Activated T-cell treated with anti-CD3 and anti-CD28 coated beads, Interleukin-2, amount 50 U/mL, for 1 hour (primary cell): ENCODE data around the gene MCTP2.

Experiments used
- DNase-seq: peaks from one replicate; pipeline ENCODE4 v3.0.0-alpha.2; 2020

The MCTP2 gene

DNA sequence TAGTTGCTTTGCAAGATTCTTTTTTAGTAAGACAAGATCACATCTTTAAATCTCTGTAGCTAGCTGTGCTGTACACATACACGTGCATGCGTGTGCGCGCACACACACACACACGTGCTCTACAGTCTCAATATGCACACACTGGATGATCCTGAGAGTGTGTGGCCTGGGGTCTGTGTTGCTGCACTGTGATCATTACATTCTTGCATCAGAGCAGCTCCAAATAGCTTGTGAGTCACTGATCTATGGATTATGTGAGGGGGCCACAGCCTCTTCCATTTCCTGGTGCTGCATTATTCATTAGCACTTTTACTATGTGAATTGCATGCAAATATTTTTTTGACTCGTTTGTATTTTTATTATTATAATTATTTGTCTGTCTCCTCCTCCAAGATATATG lies 34.6 kb downstream of the MCTP2 start:
- DNase-seq: no peak

DNA sequence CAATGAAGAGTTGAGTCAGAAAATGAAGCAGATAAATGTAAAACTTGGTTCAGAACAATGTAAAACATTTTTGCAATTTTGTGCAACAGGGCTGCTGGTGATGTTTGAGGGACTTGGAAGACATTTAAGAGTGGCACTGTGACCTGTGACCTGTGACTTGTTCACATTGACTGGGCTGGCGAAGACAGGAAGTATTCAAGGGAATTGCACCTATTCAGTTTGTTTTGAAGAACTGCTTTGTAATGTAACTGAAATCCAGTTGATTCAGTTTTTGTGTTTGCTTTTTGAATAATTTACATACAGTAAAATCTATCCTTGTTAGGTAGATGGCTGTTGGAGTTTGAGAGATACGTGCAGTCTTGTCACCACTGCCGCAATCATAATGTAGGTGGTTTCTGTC lies 35.4 kb downstream of the MCTP2 start:
- DNase-seq: no peak

DNA sequence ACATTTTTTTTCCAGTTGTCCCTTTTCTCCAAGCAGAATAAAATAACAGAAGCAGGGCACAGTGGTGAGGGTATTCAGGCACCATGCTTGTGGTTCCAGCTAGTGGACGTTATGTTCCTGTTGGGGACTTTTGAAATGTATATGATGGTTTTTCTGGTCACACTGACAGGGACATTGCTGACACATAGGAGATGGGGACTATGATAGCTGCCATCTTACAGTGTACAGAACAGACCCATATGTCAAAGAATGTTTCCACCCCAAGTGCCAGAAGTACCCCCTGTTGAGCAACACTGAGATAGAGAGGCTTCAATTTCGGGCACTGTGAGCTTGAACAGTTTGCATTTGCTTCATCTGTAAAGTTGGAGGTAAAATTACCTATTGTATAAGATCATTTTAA lies 38.6 kb downstream of the MCTP2 start:
- no peak for DNase-seq

DNA sequence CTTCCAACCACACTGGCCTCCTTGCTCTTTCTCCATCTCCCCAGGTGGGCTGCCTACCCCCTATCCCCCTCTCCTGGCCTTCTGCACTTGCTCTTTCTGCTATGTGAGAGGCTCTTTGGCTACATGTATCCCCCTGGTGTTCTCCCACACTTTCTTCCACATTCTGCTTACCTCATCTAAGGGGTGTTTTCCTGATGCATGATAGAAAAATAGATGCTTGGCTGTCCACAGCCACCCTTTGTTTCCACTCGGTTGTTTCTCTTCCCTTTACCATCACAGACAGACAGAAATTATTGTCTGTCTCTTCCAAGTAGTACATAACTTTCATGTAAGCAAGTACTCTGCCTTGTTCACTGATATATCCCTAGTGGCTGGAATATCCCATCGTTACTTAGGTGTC lies 39.2 kb downstream of the MCTP2 start:
- DNase-seq: no peak

DNA sequence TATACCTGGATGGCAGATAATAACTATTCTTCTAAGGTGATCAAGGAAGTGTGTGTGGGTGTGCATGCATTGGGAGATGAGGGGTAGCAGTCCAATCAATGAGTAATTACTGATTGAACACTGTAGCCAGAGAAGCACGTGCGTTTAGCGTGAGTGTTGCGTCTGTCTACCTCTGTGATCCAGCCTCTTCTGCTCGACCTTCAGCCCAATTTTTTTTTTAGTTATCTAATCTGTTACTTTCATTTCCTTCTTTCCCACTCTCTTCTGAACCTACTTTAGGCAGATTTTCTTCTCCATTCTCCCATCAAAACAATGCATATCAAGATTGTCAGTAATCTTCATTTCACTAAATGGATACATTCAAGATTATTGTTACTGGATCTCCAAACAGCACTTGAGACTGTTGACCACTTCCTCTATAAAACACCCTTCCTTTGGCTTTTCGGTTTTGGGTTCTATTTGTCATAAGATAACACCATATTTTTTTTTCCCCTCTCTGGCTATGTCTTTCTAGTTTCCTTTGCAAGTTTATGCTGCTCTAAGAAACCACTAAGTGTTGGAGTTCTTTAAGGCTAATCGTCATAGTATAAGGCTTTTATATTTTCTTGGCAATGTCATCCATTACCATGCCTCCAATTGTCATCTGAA lies 41.0 kb downstream of the MCTP2 start:
- DNase-seq: no peak

DNA sequence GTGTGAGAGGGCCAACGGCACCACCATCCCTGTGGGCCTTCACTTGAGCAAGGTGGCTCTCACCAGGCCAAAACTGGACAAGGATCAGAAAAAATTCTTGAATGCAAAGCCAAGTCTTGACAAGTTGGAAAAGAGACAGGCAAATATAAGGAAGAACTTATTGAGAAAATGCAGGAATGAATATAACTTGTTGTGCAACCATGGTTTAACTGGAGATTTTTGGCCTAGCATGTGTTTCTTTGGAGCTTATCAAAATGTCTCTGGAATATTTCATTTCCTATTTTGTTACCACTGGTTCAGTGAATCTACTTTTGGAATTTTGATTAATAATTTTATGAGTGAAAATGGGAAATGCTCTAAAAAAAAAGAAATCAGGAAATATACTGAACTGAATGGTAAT lies 42.5 kb downstream of the MCTP2 start:
- no peak for DNase-seq

DNA sequence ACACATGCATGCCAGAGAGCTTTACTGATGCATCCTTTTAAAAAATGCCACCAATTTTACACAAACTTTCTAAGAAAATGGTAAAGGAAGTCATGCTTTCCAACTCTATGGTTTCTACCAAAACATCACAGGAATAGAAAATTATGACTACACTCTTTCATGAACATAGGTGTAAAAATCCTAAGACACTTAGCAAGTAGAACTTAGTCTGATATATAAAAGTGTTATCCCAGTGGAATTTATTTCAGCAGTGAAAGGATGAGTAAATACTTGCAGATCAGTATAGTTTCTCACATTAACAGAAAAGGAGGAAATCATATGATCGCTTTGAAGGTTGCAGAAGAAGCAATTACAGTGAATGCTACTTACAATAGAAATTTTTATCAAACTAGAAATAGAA lies 43.4 kb downstream of the MCTP2 start:
- no peak for DNase-seq

DNA sequence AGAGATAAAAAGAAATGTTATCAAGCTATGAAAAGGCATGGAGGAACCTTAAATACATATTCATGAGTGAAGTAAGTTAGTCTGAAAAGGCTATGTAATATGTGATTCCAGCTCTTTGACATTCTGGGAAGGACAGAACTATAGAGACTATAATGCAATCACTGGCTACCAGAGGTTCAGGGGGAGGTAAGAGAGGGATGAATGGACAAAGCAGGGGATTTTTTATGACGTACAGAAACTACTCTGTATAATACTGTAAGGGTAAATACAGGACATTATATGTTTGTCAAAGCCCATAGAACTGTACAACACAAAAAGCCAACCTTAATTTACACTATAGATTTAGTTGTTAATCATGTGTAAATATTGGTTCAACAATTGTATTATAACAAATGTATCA lies 46.1 kb downstream of the MCTP2 start:
- no peak for DNase-seq

DNA sequence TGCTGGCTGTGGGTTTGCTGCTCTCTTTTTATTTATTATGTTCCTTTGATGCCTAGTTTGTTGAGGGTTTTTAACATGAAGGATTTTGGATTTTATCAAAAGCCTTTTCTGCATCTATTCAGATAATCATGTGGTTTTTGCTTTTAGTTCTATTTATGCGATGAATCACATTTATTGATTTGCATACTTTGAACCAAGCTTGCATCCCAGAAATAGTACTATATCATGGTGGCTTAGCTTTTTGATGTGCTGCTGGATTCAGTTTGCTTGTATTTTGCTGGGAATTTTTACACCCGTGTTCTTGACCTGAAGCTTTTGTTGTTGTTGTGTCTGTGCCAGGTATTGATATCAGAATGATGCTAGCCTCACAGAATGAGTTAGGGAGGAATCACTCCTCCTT lies 48.4 kb downstream of the MCTP2 start:
- DNase-seq: no peak

DNA sequence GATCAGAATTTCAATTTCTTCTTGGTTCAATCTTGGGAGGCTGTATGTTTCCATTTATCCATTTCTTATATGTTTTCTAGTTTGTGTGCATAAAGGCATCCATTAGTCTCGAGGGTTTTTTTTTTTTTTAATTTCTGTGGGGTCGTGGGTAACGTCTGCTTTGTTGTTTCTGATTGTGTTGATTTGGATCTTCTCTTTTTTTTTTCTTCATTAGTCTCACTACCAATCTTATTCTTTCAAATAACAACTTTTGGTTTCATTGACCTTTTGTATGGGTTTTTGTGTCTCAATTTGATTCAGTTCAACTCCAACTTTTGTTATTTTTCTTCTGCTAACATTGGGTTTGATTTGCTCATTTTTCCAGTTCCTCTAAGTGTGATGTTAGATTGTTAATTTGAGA lies 48.9 kb downstream of the MCTP2 start:
- no peak for DNase-seq

DNA sequence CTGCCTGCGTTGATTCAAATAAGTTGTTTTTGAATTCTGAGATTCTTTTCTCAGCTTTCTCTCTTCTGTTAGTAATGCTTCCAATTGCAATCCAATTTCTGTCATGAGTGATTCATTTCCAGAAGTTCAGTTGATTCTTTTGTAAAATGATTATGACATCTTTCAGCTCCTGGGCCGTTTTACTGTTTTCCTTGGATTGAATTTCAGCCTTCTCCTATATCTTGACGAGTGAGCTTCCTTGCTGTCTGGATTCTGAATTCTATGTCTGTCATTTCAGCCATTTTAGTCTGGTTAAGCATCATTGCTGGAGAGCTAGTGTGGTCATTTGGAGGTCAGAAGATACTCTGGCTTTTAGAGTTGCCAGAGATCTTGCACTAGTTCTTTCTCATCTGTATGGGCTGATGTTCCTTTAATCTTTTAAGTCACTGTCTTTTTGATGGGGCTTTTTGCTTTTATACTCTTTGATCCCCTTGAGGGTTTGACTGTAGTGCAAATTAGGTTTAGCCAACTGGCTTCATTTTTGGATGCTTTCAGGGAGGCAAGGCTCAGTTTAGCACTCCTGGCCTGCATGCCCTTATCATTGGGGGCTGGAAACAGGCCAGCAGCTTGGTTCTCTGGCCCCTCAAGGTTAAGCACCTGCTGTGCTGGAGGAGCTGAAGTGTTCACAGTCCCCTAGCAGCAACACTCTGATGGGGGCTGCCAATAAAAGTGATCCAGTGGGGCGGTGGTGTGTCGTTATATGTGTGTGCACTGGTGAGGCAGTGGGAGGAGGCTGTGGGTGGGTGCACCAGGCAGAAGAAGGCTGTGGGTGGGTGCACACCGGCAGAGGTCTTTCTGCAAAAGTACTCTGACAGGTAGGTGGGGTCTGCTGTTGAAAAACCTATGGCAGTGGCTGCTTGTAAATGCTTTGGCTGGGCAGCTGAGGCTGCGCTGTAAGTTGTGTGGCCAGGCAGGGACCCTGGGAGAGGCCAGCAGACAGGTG lies 51.2 kb downstream of the MCTP2 start:
- no peak for DNase-seq

DNA sequence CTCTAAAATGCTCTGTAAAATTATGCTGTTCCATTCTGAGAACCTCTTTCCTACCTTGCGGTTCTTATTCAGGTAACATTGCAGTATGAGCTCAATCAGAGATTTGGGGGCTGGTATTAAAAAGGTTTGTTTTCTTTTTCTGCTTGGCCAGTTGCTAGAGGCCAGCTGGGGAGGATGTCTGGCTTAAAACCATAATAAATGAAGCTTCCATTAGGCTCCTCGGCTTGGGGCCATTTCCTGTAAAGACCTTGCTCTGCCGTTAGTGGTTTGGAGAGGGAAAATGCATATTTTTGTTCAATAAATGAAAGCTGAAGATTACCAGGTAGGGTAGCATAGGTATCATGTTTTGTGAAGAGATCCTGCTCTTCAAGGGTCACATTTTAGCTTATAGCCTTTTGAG lies 55.2 kb downstream of the MCTP2 start:
- DNase-seq: no peak

DNA sequence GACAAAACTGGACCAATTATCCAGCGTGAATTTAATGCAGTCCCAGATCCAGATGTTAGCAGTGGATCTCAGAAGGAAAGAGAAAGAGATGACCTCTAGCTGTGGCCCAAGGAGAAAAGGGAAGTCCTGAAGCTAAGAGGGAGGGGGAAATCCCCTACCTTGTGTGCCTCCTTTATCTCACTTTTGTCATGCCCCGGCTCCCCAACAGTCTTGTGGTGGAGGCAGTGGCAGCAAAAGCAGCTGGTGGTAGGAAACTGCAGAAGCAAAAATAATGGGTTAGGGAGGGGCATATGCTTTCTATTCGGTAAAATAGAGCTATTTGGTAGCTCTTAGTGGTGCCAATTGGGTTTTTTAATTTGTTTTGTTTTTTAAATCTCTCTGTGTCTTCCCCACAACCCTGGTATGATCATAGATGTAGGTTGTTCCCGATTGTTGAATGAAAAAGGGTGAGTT lies 56.5 kb downstream of the MCTP2 start:
- DNase-seq: no peak

DNA sequence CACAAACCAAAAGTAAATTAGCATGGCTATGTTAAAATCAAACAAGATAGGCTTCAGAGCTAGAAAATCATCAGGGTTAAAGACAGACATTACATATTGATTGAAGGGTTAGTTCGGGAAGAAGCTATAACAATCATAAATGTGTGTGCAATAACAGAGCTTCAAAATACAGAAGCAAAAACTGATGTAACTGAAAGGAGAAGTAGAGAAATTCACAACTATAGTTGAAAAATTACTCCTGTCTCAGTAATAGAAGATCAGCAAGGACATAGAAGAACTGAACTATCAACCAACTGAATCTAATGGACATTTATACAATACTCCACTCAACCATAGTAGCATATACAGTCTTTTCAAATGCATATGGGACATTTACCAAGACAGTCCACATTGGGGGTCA lies 59.4 kb downstream of the MCTP2 start:
- DNase-seq: no peak

DNA sequence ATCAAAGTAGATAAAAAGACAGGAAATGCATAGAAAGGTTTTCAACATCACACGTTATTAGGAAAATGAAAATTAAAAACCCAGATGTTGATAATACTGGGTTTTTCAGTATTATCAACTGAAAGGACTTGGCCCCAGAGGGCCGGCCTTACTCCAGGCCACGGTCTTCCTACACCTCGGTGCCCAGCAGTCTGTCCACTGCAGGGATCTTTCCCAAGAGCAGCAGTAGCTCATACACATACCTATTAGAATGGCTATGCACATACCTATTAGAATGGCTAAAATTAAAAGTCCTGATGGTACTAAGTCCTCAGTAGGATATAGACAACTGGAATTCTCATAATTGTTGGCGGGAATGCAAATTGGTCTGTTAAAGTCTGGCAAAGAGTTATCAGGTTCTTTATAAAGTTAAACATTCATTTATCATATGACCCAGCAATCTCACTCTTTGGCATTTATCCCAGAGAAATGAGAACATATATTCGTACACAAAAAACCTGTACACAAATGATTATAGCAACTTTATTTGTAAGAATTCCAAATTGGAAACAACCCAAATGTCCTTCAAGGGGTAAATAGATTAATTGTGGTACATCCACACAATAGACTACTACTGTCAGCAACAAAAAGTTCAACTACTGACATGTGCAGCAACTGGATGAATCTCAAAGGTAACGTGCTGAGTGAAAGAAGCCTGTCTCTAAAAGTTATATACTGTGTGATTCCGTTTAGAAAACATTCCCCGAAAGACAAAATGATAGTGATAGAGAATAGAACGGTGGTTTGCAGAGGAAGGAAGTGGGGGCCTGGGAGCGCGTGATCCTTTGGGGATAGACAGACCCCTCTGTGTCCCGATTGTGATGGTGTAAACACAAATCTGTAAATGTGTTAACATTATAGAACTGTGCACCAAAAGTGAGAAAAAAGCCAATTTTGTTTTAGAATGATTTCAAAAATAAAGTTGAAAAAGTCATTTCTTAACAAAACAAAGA lies 62.3 kb downstream of the MCTP2 start:
- no peak for DNase-seq

DNA sequence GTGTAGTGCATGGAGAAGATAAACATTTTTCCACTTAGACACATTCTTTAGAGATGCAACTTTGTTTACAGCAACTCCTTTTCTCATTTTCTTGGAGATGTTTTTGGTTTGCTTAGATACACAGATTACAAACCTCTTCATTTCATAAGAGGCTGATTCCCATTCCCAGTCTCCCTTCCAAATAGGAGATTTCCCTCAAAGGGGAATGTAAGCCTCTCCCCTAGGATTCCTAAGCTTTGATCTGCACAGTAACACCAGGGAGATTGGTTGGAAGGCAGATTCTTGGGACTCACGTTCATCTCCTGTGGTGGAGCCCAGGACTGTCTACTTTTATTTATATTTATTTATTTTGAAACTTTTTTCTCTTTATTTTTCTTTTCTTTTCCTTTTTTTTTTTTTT lies 63.2 kb downstream of the MCTP2 start:
- no peak for DNase-seq

DNA sequence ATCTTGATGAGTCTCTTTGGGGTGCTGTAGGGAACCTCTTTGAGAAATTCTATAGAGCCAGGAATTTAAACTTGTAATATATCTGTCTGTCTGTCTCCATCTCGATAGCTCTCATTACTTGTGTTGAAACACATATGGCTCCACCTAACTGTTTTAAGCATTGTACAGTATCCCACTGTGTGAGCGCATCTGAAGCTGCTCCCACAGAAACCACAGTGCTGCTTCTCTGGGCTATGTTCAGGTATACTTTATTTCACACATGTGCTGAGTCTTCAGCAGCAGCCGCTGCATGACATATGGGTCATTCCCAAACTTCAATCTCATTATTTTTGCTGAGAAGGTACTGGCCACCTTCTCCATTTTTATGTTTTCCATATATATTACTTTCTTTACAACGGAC lies 63.9 kb downstream of the MCTP2 start:
- DNase-seq: no peak

DNA sequence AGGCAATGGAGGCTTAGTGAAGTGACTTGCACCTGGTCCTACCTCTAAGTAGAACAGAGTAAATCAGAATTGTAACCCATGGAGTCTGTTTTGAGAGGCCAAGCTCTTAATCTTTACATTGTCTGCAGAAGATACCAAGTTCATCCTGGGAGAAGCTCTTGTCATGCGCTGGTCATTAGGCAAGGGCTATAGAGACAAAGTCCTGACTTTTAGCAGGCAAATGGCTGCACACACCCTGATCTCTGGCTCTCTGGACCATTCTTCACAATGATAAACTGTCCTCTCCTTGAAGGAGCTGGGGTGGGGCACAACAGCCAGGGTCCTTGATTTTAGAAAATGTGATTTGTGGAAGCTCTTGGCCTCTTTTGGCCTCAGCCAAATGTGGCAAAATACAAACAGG lies 65.4 kb downstream of the MCTP2 start:
- no peak for DNase-seq

DNA sequence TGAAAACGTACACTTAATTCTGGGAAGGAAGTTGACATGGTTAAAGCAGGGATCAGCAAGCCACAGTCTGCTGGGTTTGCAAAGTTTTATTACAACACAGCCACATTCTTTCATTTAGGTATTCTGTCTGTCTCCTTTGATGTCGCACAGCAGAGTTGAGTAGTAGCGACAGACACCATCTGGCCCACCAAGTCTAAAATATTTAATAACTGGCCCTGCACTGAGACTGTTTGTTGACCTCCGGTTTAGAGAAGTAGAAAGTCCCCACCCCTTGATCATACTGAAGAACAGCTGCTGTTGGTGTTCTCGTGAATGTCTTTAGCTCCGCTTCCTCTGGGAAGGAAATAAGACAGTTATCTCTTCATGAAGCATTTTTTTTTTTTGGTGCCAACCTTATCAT lies 66.2 kb downstream of the MCTP2 start:
- no peak for DNase-seq

DNA sequence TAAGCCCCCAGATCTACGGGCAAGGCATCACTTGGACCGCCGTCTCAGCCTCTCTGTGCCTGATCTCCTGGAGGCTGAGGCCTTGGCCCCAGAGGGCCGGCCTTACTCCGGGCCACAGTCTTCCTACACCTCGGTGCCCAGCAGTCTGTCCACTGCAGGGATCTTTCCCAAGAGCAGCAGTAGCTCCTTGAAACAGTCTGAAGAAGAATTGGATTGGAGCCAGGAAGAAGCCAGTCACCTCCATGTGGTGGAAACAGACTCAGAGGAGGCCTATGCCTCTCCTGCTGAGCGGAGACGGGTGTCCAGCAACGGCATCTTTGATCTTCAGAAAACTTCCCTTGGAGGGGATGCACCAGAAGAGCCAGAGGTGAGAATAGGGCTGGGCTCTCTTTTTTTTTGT lies 67.0 kb downstream of the MCTP2 start:
- DNase-seq: no peak

DNA sequence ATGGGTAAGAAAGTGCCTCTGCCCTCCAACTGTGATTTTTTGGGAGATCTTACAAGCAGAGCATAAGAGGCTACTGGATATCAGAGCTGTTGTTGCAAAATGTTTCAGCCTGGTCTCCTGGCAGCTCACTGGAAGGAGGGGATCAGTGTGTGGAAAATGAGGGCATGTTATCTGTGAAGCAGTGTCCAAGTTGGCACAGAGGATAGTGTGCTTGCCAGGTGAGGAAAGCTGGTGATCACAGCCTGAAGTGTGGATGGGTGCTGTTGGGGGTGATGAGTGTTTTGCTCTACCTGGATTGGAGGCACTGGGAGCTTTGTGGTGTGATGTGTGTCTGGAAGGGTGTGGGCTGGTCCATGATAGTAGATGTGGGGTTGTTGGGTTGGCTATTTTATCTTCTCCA lies 69.3 kb downstream of the MCTP2 start:
- no peak for DNase-seq

DNA sequence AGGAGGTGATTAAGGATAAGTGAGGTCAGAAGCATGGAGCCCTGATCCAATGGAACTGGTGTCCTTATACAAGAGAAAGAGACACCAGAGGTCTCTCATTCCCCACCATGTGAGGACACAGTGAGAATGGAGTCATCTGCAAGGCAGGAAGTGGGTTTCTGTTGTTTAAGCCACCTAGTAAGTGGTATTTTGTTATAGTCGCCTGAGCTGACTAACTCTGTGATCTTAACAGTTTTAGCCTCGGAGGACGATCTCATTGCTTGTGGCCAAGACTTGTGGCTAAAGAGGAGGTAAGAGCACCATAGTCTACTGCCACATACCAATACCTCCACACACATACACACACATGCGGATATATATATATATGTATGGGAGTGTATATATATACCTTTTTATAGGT lies 73.8 kb downstream of the MCTP2 start:
- DNase-seq: no peak
